GM12872 (cell line): ENCODE data around the gene ARL5A.

Experiments
- TF ChIP-seq, protein P1 (sequence below): IDR thresholded peaks from 3 replicates; pipeline ENCODE4 v1.5.1; 2011; ENCODE audit warnings: low read depth, mild to moderate bottlenecking, low read length, moderate library complexity; ENCODE audit not compliant: insufficient read depth

The ARL5A gene

GRCh38 chr2:151762694-151763093, 65.5 kb downstream of the ARL5A start:
- TF ChIP-seq, protein P1, sequence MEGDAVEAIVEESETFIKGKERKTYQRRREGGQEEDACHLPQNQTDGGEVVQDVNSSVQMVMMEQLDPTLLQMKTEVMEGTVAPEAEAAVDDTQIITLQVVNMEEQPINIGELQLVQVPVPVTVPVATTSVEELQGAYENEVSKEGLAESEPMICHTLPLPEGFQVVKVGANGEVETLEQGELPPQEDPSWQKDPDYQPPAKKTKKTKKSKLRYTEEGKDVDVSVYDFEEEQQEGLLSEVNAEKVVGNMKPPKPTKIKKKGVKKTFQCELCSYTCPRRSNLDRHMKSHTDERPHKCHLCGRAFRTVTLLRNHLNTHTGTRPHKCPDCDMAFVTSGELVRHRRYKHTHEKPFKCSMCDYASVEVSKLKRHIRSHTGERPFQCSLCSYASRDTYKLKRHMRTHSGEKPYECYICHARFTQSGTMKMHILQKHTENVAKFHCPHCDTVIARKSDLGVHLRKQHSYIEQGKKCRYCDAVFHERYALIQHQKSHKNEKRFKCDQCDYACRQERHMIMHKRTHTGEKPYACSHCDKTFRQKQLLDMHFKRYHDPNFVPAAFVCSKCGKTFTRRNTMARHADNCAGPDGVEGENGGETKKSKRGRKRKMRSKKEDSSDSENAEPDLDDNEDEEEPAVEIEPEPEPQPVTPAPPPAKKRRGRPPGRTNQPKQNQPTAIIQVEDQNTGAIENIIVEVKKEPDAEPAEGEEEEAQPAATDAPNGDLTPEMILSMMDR = no peak

DNA sequence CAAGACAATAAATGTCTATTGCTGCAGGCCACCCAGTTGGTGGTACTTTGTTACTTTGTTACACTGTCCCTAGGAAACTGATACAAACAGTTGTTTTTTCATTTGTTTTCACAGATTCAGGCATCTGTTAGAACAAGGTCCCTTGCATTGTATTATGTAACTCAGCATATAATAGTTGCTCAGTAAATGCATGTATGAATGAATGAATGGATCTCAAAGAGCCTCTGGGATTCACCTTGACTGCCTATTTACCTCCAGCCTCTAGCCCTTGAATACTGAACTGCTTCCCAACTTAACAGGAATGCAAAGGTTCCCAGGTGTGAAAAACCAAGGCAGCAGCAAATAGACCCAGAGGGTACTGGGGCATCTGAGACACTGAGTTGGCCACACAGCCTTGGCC, 66.5 kb downstream of the ARL5A start:
- TF ChIP-seq, protein P1 = no peak

- TF ChIP-seq, protein P1 = no peak
Observed at GRCh38 chr2:151761193-151761592, 67.0 kb downstream of the ARL5A start.

DNA sequence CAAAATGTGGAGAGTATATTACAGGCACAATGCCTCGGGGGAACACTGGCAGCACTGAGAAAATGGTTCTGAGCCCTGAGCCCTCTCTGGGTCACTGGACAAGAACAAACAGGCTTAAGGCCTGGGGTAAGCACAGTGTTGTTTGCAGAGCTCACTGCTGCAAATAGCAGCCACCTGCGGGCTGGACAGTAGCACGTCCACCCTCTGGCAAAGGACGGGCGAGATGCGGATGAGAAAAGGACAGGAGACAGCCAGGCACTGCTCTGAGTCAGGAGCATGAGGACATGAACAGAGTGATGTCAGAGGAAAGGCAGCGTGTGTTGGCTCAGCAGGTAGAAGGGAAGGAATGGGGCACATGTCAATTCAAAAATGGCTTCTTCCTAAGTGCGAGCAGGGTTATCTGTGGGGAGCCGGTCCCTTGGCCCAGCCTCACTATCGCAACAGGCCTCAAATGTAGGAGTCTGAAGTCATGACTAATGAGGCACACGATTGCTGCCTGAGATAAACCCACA, 68.0 kb downstream of the ARL5A start:
- TF ChIP-seq, protein P1 = no peak

- TF ChIP-seq, protein P1 = no peak
Observed at GRCh38 chr2:151758744-151759143, 69.5 kb downstream of the ARL5A start.

GRCh38 chr2:151757861-151758260, 70.4 kb downstream of the ARL5A start:
- TF ChIP-seq, protein P1 = no peak

GRCh38 chr2:151756820-151757219, 71.4 kb downstream of the ARL5A start:
- TF ChIP-seq, protein P1 = no peak

DNA sequence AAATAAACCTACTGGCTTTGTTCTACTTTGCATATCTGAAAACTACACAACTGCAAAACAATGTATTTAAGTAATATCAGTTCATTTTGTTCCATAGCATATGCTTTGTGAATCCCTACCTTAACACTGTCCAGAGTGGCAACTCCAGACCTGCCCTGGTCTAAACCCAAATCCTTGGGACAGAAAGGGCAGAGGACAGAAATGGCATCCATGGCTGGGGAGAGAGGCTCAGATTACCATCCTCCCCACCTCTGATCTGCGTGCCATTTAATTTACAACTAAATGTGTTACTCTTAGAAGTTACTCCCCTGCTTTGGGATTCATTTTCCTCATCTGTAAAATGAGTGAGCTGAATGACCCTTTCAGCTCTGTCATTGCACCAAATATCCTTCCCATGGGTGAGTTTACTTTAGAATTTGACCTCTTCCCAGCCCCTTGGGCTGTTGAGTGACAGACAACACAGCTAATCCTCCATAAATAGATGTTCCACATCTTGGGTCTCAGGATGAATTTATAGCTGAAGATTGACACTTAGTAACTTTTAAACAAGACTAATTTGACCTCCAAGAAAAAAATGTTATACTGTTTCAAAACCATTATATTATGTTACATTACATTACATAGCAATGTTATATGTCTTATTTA, 73.8 kb downstream of the ARL5A start:
- TF ChIP-seq, protein P1 = no peak
